ENCODE measurements around the gene BCAS3.

BCAS3 gene

DNA sequence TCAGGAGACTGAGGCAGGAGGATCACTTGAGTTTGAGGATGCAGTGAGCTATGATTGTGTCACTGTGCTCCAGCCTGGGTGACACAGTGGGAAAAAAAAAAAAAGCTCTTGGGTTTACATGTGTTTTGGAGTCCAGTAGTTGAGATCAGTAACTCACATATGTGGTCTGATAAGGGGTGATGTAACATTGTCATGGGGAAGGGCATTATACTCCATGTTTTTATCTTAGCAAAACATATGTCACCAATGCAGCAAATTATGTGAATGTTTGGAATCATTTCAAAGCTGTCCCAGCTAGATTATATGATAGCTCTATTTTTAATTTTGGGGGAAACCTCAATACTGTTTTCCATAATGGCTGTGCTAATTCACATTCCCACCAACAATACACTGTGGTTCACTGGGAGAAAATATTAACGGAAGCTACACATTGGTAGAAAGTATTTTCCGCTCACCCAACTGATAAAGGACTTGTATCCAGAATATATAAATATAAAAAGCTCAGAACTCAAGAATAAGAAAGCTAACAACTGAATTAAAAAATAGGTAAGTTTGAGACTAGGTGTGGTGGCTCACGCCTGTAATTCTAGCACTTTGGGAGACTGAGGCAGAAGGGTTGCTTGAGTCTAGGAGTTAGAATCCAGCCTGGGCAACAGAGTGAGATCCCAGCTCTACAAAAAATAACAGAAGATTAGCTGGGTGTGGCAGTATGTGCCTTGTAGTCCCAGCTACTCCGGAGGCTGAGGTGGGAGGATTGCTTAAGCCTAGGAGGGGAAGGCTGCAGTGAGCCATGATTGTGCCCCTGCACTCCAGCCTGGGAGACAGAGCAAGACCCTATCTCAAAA, 497.9 kb downstream of the BCAS3 start:
- TF ChIP-seq, protein P1, sequence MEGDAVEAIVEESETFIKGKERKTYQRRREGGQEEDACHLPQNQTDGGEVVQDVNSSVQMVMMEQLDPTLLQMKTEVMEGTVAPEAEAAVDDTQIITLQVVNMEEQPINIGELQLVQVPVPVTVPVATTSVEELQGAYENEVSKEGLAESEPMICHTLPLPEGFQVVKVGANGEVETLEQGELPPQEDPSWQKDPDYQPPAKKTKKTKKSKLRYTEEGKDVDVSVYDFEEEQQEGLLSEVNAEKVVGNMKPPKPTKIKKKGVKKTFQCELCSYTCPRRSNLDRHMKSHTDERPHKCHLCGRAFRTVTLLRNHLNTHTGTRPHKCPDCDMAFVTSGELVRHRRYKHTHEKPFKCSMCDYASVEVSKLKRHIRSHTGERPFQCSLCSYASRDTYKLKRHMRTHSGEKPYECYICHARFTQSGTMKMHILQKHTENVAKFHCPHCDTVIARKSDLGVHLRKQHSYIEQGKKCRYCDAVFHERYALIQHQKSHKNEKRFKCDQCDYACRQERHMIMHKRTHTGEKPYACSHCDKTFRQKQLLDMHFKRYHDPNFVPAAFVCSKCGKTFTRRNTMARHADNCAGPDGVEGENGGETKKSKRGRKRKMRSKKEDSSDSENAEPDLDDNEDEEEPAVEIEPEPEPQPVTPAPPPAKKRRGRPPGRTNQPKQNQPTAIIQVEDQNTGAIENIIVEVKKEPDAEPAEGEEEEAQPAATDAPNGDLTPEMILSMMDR (IDR thresholded peaks at IDR 0.05) = no peak
- DNase-seq (ENCODE audit: low spot score) = no peak

DNA sequence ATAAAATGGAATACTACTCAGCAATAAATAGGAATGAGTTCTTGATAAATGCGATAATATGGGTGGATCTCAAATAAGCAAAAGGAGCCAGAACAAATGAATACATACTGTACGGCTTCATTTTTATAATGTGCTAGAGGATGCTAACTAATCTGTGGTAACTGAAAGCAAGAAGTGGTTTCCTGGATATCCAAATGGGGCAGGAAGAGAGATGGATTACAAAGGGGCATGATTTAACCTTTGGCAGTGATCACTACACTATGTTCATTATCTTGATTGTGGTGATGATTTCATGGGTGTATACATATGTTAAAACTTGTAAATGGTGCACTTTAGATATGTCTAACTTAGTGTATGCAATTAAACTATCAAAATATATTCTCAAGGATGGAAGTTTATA, 499.7 kb downstream of the BCAS3 start:
- TF ChIP-seq, protein P1 (IDR thresholded peaks at IDR 0.05) = no peak
- H3K27ac ChIP-seq = no peak overlapping the region
- DNase-seq (ENCODE audit: low spot score) = no peak
- no peak overlapping the region for H3K4me3 ChIP-seq

More for the DNA sequence above, 497.9 kb downstream of the BCAS3 start:
- Histone ChIP-seq H3K4me3 (no peak overlapping the region), H3K27ac (no peak overlapping the region)

DNA sequence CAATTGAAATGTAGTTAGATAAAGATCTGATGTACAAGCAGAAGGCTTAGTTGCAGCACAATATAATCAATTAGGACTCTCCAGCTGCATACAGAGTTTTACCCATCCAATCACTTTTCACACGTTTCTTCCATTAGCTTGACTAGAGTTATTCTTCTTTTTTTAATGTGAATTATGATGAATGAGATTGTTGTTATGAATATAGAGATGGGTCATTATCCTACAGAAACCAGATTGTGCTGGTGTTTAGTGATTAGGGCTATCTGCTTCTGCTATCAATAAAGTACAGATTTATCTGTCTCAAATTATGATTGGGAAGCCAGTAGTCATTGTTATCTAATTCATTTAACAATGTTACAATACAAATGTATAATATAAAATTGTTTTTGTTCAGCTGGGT, 500.6 kb downstream of the BCAS3 start:
- DNase-seq (ENCODE audit: low spot score) = no peak
- H3K27ac ChIP-seq = no peak overlapping the region
- H3K4me3 ChIP-seq = no peak overlapping the region
- TF ChIP-seq, protein P1 (IDR thresholded peaks at IDR 0.05) = no peak

DNA sequence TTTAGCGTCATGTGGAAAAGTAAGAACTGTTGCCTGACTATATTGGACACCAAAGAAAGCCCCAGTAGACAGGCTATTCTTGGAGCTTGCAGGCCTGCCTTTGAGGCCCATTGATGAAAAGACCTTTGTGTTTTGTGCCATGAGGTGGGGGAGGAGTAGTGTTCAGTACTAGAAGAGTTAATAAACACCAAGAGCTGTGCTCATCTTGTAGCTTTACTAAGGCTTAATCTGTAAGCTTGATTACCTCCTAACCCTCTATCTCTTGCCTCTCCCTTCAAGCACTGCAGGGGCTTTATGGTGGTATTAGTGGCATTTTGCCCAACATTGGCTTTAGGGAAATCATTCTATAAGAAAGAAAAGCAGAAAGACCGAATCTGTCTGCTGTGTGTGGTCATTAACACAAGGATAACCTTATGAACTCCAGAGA, 501.7 kb downstream of the BCAS3 start:
- TF ChIP-seq, protein P1 (IDR thresholded peaks at IDR 0.05) = no peak
- no peak for DNase-seq (ENCODE audit: low spot score)
- H3K4me3 ChIP-seq = no peak overlapping the region
- H3K27ac ChIP-seq = peak overlapping the region in 1 of 2 donors; percentile 25

DNA sequence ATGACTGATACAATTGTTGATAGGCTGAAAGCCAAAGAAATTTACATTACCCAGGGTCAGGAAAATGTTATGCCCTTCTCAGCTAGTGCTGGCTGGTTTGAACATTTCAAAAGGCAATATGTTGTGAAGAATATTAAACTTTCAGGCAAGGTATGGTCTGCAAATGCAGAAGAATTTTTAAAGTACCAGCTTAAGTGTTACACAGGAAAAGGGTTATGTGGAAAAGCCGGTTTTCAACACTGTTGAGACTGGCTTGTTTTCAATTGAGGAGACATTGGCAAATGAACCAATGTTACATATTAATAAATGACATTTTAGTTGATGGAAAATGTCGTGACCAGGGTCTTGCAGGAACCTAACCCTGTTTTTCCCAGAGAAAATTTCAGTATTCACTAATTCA, 506.1 kb downstream of the BCAS3 start:
- no peak overlapping the region for H3K27ac ChIP-seq
- DNase-seq (ENCODE audit: low spot score) = no peak
- no peak overlapping the region for H3K4me3 ChIP-seq
- TF ChIP-seq, protein P1 (IDR thresholded peaks at IDR 0.05) = no peak

DNA sequence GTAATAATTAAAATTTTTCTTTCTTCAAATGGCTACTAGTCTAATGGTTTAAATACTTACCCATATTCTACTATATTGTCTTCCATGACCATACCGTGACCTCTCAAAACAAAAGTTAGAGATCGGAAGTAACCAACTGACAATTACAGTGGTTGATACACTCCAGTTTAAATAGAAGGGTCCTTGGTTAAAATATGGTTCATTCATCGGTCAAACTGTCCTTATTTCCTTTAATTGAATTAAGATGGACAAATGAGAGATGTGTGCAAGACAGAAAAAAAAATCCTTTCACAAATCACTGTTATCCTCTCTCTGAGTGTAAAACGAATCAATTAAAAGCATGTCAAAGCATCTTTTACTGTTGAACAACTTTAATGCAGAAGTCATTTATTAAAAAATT, 507.7 kb downstream of the BCAS3 start:
- DNase-seq (ENCODE audit: low spot score) = no peak
- H3K4me3 ChIP-seq = no peak overlapping the region
- TF ChIP-seq, protein P1 (IDR thresholded peaks at IDR 0.05) = no peak
- no peak overlapping the region for H3K27ac ChIP-seq

DNA sequence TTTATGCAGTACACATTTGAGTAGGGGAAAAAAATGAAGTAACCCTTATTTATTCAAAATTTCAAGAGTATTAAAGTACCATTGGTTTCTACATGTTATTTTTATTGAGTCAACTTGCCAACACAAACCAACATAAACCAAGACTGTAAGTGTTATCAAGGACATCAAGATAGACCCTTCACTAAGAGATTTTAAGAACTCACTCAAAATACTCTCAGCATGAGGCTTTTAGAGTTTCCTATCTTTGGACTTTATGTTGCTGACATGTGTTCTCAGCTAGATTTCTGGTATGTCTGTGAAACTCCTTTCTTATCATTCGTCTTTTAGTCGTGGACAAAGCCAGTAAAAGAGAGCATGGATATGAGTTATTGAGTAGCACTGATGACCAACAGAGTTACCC, 509.4 kb downstream of the BCAS3 start:
- TF ChIP-seq, protein P1 (IDR thresholded peaks at IDR 0.05) = no peak
- Histone ChIP-seq H3K4me3 (no peak overlapping the region), H3K27ac (peak overlapping the region; percentile 14 to 27)
- no peak for DNase-seq (ENCODE audit: low spot score)
